ENCODE data around the gene ZNF668. TPM values are rescaled to one million over a fixed set of nuclear protein-coding genes. Genes with fewer than 3 reads are reported as not detected.

ZNF668 gene
- total RNA-seq (10 to 100 TPM; 11.7 to 13.6 TPM), polyA plus RNA-seq (1 to 10 TPM; 3.0 to 6.8 TPM)

DNA sequence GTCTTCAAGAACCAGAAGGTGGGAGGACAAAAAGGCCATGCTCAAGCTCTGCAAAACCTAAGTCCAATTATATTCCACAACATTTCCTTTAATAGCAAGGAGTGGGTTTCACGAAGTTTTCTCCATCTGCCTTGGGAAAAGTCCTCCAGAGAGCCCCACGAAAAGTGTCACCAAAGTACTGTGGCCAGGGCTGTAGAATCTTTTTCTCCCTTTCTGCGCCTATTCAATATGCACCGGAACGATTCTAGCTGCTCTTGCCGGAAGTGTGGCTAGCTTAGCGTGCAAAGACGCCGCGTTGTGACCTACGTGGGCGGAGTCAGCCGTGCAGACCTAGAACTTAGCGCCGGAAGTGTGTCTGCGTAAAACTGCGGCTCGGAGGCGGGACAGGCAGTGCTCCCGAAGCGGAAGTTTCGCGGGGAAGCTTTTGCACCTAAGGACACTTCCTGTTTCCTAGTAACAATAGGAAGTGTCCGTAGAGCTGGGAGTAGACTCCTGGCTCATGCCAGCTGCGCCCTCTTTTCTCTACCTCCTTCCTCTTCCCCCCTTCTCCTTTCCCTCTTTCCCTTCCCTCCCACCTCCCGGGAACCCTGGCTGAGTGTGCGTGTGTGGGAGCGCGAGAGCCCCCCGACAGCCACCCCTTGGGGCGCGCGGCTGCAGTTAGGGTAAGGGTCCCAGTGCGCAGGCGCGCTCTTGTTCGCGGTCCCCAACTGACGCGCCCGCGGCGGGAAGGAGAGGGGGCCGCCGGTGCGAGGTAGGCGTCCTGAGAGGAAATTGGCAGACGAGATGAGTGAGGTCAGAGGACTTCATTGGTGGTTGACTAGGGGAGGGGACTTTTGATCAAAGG is at the start of gene ZNF668, which contains the start of gene ZNF646:
Gene ZNF668, minus strand, starts transcription at position 271 of the 844 bp plus-strand sequence. CDS start 9,781 bp downstream, outside the sequence.
Gene ZNF646, plus strand, starts transcription at position 453 of the 844 bp plus-strand sequence. CDS start 1,903 bp downstream, outside the sequence.
- Histone ChIP-seq H3K27me3 (ENCODE audit: insufficient read depth, low read length) (no peaks in the 10 kb centered on the region), H3K27ac (ENCODE audit: low read depth, low read length) (peak within 1 kb of the TSS; percentile 87), H3K4me1 (ENCODE audit: insufficient read depth, low read length) (peaks cover 27% of the 10 kb centered on the region), H3K9me3 (ENCODE audit: control insufficient read depth in 1 of 2, low read length in 2 of 2) (no peaks in the 10 kb centered on the region), H3K36me3 (ENCODE audit: insufficient read depth, low read length) (peaks cover 32% of the 10 kb centered on the region), H3K4me3 (ENCODE audit: low read length in 2 of 2) (peak within 1 kb of the TSS; percentile 81 to 86)
- H3K27me3 Mint-ChIP-seq: peaks cover 0 to 2% of the 10 kb centered on the region in 2 donors
- ChIA-PET CTCF (ENCODE audit: partially characterized antibody) (interaction anchor here (0.9 to 1.9 kb wide), 6 partner anchors 43 to 124 kb away, joined by 3 to 10 read pairs (median 4); partner anchors contain the start of genes HSD3B7 and KAT8), POLR2A (ENCODE audit: partially characterized antibody) (interaction anchor here (0.8 to 4.2 kb wide), 36 partner anchors 10 to 799 kb away, joined by 3 to 74 read pairs (median 6); partner anchors contain the start of genes ARMC5, BCKDK, FBRS and FUS)
- peak within 1 kb of the TSS; percentile 93 to 99 (median 98) for H3K27ac Mint-ChIP-seq
- peak within 1 kb of the TSS; percentile 92 to 99 (median 97) for H3K4me3 Mint-ChIP-seq
- peaks cover 0 to 2% (median 0%) of the 10 kb centered on the region in 8 donors for H3K9me3 Mint-ChIP-seq
- intact Hi-C loops (cut with micrococcal nuclease): loop anchor here (1.0 kb wide), 10 partner anchors 20 to 795 kb away; partner anchors contain the start of genes ARMC5, CFAP119, FUS and KAT8
- H3K4me1 Mint-ChIP-seq: peaks cover 20 to 58% (median 30%) of the 10 kb centered on the region in 4 donors
- peaks cover 6 to 51% of the 10 kb centered on the region in 2 donors for H3K36me3 Mint-ChIP-seq
- DNase-seq: peak; percentile 94 to 99 (median 98)

DNA sequence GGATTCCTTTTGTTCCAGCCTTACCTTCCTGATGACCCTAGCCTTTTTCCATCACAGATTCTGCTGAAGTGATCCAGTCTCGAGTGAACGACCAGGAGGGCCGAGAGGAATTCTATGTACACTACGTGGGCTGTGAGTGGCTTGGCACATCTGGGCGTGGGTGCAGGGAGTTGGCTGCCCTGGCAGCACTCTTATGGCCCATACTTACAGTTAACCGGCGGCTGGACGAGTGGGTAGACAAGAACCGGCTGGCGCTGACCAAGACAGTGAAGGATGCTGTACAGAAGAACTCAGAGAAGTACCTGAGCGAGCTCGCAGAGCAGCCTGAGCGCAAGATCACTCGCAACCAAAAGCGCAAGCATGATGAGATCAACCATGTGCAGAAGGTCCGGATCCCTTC is 46.1 kb upstream of the ZNF668 start:
- Mint-ChIP-seq H3K4me1 (peaks cover 9 to 19% (median 13%) of the 10 kb centered on the region in 4 donors), H3K27ac (peak overlapping the region in 3 of 7 donors; percentile 17 to 88 (median 30)), H3K27me3 (no peaks in the 10 kb centered on the region), H3K4me3 (no peak overlapping the region), H3K9me3 (no peaks in the 10 kb centered on the region), H3K36me3 (peaks cover 20 to 39% of the 10 kb centered on the region in 2 donors)
- H3K36me3 ChIP-seq (ENCODE audit: insufficient read depth, low read length): peaks cover 35% of the 10 kb centered on the region
- H3K4me1 ChIP-seq (ENCODE audit: insufficient read depth, low read length): peaks cover 11% of the 10 kb centered on the region
- H3K27ac ChIP-seq (ENCODE audit: low read depth, low read length): no peak overlapping the region
- CTCF ChIA-PET (ENCODE audit: partially characterized antibody): interaction anchor here (0.9 to 8.2 kb wide), 3 partner anchors 23 to 136 kb away, joined by 3 to 56 read pairs (median 4); partner anchors contain the start of gene HSD3B7
- H3K27me3 ChIP-seq (ENCODE audit: insufficient read depth, low read length): no peaks in the 10 kb centered on the region
- intact Hi-C loops (cut with micrococcal nuclease): no loop called here
- POLR2A ChIA-PET (ENCODE audit: partially characterized antibody): interaction anchor here (0.7 to 7.9 kb wide), 3 partner anchors 21 to 60 kb away, joined by 3 to 121 read pairs (median 9); partner anchors contain the start of genes FUS, ZNF646 and ZNF668
- no peak for DNase-seq
- no peak overlapping the region for H3K4me3 ChIP-seq (ENCODE audit: low read length in 2 of 2)
- H3K9me3 ChIP-seq (ENCODE audit: control insufficient read depth in 1 of 2, low read length in 2 of 2): no peaks in the 10 kb centered on the region

DNA sequence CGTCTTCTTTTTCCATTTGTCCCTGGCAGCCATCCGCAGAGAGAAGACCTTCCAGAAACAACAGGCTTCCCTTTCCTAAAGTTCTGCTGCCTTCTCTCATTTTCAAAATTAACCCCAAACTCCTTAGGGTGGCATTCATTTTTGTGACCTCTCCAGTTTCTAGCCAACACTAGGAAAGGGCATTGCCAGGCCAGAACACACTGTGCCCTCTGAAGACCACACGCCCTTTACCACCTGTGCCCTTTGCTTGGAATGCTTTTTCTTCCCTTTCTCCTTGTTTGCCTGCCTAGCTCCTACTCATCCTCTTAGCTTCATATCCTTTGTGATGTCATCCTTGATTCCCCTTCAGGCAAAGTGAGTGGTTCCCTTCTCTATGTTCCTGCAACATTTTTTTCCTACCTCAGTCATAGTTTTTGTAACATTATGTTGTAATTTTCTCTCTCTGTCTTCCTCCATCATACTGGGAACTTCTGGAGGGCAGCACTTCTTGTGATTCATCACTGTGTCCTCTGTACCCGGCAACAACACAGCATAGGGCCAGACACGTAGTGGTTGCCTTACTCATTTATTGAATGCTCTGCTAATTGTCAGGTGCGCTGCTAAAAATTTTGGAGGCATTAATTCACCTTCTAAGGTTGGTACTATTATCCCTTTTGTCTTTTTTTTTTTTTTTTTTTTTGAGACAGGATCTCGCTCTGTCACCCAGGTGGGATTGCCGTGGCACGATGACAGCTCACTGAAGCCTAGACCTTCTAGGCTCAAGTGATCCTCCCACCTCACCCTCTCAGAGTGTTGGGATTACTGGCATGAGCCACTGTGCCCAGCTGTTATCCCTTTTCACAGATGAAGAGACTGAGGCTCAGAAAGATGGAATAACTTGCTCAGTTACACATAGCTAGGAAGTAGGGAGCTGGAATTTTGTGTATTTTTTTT is 44.4 kb upstream of the ZNF668 start:
- Mint-ChIP-seq H3K36me3 (peaks cover 17 to 36% of the 10 kb centered on the region in 2 donors), H3K27ac (peak overlapping the region; percentile 80 to 98 (median 95)), H3K27me3 (no peaks in the 10 kb centered on the region), H3K4me1 (peaks cover 9 to 19% (median 13%) of the 10 kb centered on the region in 4 donors), H3K4me3 (peak overlapping the region; percentile 83 to 93 (median 89)), H3K9me3 (peaks cover 0 to 2% (median 0%) of the 10 kb centered on the region in 8 donors)
- Histone ChIP-seq H3K9me3 (ENCODE audit: control insufficient read depth in 1 of 2, low read length in 2 of 2) (no peaks in the 10 kb centered on the region), H3K4me1 (ENCODE audit: insufficient read depth, low read length) (peaks cover 11% of the 10 kb centered on the region), H3K36me3 (ENCODE audit: insufficient read depth, low read length) (peaks cover 35% of the 10 kb centered on the region), H3K27ac (ENCODE audit: low read depth, low read length) (peak overlapping the region; percentile 89), H3K4me3 (ENCODE audit: low read length in 2 of 2) (peak overlapping the region; percentile 63 to 76), H3K27me3 (ENCODE audit: insufficient read depth, low read length) (no peaks in the 10 kb centered on the region)
- intact Hi-C loops (cut with micrococcal nuclease): no loop called here
- ChIA-PET CTCF (ENCODE audit: partially characterized antibody) (interaction anchor here (0.6 to 8.2 kb wide), 4 partner anchors 21 to 45 kb away, joined by 3 to 56 read pairs (median 5); partner anchors contain the start of genes ZNF646 and ZNF668), POLR2A (ENCODE audit: partially characterized antibody) (interaction anchor here (0.9 to 7.9 kb wide), 28 partner anchors 10 to 755 kb away, joined by 3 to 121 read pairs (median 6); partner anchors contain the start of genes ARMC5, BCKDK, FBXL19 and FUS)
- no peak for DNase-seq

DNA sequence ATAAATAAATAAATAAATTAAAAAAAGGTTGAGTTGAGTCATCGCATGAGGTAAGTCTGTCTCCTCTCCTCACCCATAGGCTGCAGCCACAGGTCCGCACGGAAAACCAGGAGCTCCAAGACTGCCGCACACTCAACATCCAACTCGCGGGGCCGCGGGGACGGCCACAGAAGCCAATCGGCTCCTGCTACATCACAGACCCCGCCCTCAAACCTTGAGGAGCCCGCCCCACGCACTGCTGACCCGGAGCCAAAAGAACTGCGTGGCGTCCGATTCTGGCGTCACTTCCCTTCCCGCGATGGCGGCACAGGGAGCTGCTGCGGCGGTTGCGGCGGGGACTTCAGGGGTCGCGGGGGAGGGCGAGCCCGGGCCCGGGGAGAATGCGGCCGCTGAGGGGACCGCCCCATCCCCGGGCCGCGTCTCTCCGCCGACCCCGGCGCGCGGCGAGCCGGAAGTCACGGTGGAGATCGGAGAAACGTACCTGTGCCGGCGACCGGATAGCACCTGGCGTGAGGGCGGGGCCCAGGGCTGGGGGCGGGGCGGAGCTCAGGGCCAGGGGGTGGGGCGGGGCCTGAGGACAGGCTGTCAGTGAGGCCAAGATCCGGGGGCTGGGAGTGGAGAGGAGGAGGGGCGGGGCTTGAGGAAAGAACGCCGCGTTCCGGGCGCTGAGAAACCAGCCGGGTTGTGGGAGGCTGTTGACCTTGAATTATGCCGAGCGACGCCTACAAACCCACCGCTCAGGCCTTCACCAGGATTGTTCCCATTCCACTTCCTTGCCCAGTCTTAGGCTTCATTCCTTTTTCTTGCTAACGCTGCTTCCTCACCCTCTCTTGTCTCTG is 43.6 kb upstream of the ZNF668 start, which contains the start of gene KAT8:
Gene KAT8, plus strand, starts transcription at position 281 of the 839 bp plus-strand sequence. Its CDS starts 18 bp downstream, at position 299.
- Mint-ChIP-seq H3K4me1 (peaks cover 9 to 19% (median 13%) of the 10 kb centered on the region in 4 donors), H3K27me3 (no peaks in the 10 kb centered on the region), H3K4me3 (peak within 1 kb of the TSS; percentile 83 to 93 (median 89)), H3K27ac (peak within 1 kb of the TSS; percentile 80 to 98 (median 95)), H3K9me3 (peaks cover 0 to 2% (median 0%) of the 10 kb centered on the region in 8 donors), H3K36me3 (peaks cover 17 to 38% of the 10 kb centered on the region in 2 donors)
- Histone ChIP-seq H3K9me3 (ENCODE audit: control insufficient read depth in 1 of 2, low read length in 2 of 2) (no peaks in the 10 kb centered on the region), H3K4me1 (ENCODE audit: insufficient read depth, low read length) (peaks cover 11% of the 10 kb centered on the region), H3K27ac (ENCODE audit: low read depth, low read length) (peak within 1 kb of the TSS; percentile 89), H3K27me3 (ENCODE audit: insufficient read depth, low read length) (no peaks in the 10 kb centered on the region), H3K4me3 (ENCODE audit: low read length in 2 of 2) (peak within 1 kb of the TSS; percentile 63 to 76), H3K36me3 (ENCODE audit: insufficient read depth, low read length) (peaks cover 35% of the 10 kb centered on the region)
- DNase-seq: peak; percentile 98 to 99 (median 98)
- POLR2A ChIA-PET (ENCODE audit: partially characterized antibody): interaction anchor here (1.0 to 7.9 kb wide), 28 partner anchors 9 to 760 kb away, joined by 3 to 121 read pairs (median 6); partner anchors contain the start of genes ARMC5, BCKDK, FBXL19 and FUS
- CTCF ChIA-PET (ENCODE audit: partially characterized antibody): interaction anchor here (1.0 to 8.2 kb wide), 6 partner anchors 22 to 133 kb away, joined by 3 to 56 read pairs (median 5); partner anchors contain the start of genes HSD3B7, PYCARD, ZNF646 and ZNF668
- intact Hi-C loops (cut with micrococcal nuclease): loop anchor here (1.0 kb wide), 8 partner anchors 23 to 342 kb away; partner anchors contain the start of genes ARMC5, VKORC1, ZNF646 and ZNF668

DNA sequence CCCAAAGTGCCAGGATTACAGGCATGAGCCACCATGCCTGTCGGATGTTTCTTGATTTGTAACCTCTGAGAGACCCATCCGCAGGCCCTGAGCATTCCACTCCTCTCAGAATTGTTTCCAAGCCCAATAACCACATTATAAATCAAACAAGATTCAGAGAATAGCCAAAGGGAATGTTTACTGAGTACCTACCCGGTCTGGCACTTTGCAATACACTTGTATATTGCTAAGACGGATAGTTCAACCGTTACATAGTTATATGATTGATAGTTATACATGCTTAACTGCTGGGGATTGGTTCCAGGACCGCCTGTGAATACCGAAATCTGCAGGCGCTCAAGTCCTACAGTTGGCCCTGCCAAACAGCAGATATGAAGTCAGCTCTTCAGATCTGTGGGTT is 40.4 kb upstream of the ZNF668 start:
- H3K4me1 Mint-ChIP-seq: peaks cover 9 to 25% (median 15%) of the 10 kb centered on the region in 4 donors
- H3K9me3 Mint-ChIP-seq: peaks cover 0 to 2% (median 0%) of the 10 kb centered on the region in 8 donors
- H3K27me3 Mint-ChIP-seq: no peaks in the 10 kb centered on the region
- Histone ChIP-seq H3K27me3 (ENCODE audit: insufficient read depth, low read length) (no peaks in the 10 kb centered on the region), H3K4me3 (ENCODE audit: low read length in 2 of 2) (no peak overlapping the region), H3K36me3 (ENCODE audit: insufficient read depth, low read length) (peaks cover 16% of the 10 kb centered on the region), H3K27ac (ENCODE audit: low read depth, low read length) (no peak overlapping the region), H3K4me1 (ENCODE audit: insufficient read depth, low read length) (peaks cover 11% of the 10 kb centered on the region), H3K9me3 (ENCODE audit: control insufficient read depth in 1 of 2, low read length in 2 of 2) (no peaks in the 10 kb centered on the region)
- ChIA-PET CTCF (ENCODE audit: partially characterized antibody) (interaction anchor here (0.8 to 1.5 kb wide), 2 partner anchors 15 to 28 kb away, joined by 3 to 4 read pairs; no protein-coding TSS in a partner anchor), POLR2A (ENCODE audit: partially characterized antibody) (interaction anchor here (1.6 kb wide), 1 partner anchor 66 kb away, joined by 8 read pairs; the partner anchor contains the start of gene FUS)
- peak overlapping the region in 1 of 8 donors; percentile 17 for H3K4me3 Mint-ChIP-seq
- DNase-seq: no peak
- H3K27ac Mint-ChIP-seq: no peak overlapping the region
- intact Hi-C loops (cut with micrococcal nuclease): no loop called here
- H3K36me3 Mint-ChIP-seq: peaks cover 3 to 32% of the 10 kb centered on the region in 2 donors
